Brain microvascular endothelial cell (primary cell): ENCODE results near the gene CCDC88A.
"Not testable (repeated sequence)": the region's sequence is repeated elsewhere in the genome, so short reads cannot be mapped to it uniquely, and the experiment has no call there.

Experiments used
- DNase-seq: peaks from one replicate; pipeline ENCODE4 v3.0.0-alpha.2; 2020
- H3K27ac ChIP-seq: fragments of 250-450 bp; sonication (Bioruptor Pico); 2 replicates; pipeline ENCODE4 v1.5.1; 2020; ENCODE audit warnings: mild to moderate bottlenecking, moderate library complexity
- H3K27me3 ChIP-seq: fragments of 250-450 bp; sonication (Bioruptor Pico); replicated peaks from 2 replicates; pipeline ENCODE4 v1.5.1; 2020; ENCODE audit warnings: mild to moderate bottlenecking
- H3K36me3 ChIP-seq: fragments of 250-450 bp; sonication (Bioruptor Pico); replicated peaks from 2 replicates; pipeline ENCODE4 v1.5.1; 2020; ENCODE audit warnings: mild to moderate bottlenecking
- H3K4me3 ChIP-seq: 2 replicates; pipeline ENCODE4 v1.5.1; 2011; ENCODE audit warnings: low read depth, mild to moderate bottlenecking, control low read depth, low read length, moderate library complexity
- in situ Hi-C: cut with HindIII; loops from 2 replicates; pipeline ENCODE4 v1.10.0; 2017; ENCODE audit warnings: low sequenced_read_pairs, low pct_ligation_motif_present
- TF ChIP-seq, protein P1 (sequence below): IDR thresholded peaks from 2 replicates; pipeline ENCODE4 v1.5.1; 2011; ENCODE audit warnings: low read depth, mild to moderate bottlenecking, moderate library complexity, low read length, control low read depth, inconsistent platforms; ENCODE audit errors: missing control alignments

CCDC88A gene

DNA sequence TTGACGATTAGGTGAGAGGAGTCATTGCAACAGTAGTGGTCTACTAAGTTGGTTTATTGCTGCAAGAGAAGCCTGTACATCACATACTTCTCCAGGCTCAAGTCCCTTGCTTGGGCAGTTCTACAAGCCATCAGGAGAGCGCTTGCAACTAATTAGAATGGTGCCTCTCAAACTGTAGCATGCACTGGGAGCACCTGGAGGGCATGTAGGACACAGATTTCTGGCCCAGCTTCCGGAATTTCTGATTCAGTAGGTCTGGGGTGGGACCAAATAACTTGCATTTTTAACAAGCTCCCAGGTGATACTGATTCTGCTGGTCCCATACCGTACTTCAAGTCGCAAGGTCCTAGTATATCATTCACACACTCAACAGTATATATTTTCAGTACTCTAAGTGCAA is 34.5 kb upstream of the CCDC88A start:
- TF ChIP-seq, protein P1, sequence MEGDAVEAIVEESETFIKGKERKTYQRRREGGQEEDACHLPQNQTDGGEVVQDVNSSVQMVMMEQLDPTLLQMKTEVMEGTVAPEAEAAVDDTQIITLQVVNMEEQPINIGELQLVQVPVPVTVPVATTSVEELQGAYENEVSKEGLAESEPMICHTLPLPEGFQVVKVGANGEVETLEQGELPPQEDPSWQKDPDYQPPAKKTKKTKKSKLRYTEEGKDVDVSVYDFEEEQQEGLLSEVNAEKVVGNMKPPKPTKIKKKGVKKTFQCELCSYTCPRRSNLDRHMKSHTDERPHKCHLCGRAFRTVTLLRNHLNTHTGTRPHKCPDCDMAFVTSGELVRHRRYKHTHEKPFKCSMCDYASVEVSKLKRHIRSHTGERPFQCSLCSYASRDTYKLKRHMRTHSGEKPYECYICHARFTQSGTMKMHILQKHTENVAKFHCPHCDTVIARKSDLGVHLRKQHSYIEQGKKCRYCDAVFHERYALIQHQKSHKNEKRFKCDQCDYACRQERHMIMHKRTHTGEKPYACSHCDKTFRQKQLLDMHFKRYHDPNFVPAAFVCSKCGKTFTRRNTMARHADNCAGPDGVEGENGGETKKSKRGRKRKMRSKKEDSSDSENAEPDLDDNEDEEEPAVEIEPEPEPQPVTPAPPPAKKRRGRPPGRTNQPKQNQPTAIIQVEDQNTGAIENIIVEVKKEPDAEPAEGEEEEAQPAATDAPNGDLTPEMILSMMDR, result no peak
- DNase-seq, result no peak
- no peak overlapping the region for H3K27ac ChIP-seq
- in situ Hi-C loops, result no loop called here
- H3K36me3 ChIP-seq, result no peaks in the 10 kb centered on the region
- no peaks in the 10 kb centered on the region for H3K27me3 ChIP-seq
- H3K4me3 ChIP-seq, result no peak overlapping the region

DNA sequence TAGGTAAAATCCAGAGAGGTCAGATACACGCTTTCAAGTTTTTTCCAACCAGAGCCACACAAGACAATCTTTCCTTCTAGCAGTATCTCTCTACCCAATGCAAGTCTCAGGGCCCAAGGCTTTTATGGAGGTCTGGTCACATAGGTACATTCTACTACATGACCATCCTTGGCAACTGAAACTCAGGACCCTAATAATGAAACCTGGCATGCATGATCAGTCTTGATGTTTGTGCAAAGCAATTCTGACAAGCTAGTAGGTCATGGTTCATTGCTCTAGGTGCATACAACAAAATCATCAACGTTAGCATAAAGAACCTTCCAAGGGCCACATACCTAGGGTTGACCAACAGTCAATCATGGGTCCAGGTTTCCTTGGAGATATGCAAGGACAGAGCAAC is 33.2 kb upstream of the CCDC88A start:
- in situ Hi-C loops, result no loop called here
- Histone ChIP-seq H3K27ac (no peak overlapping the region), H3K4me3 (no peak overlapping the region), H3K36me3 (no peaks in the 10 kb centered on the region), H3K27me3 (no peaks in the 10 kb centered on the region)
- no peak for DNase-seq
- TF ChIP-seq, protein P1, result no peak

DNA sequence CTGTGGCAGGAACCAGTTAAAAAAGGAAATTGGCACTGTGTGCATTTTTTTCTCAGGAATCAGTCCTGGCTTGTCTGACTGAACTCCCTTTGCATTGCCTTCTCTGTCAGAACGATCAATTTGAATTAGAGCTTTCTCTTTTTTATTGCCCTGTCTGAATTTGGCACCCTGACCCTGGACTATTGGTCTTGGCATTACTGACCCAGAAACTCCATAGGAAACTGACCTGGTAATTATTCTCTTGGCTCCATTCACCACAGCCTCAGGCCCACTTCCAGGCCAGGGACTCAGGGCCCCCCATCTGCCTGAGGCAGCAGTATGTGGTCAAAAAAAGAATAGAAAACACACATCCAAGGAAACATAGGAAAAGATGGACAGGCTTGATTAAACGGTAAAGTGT is 32.0 kb upstream of the CCDC88A start:
- Histone ChIP-seq H3K27me3 (no peaks in the 10 kb centered on the region), H3K27ac (no peak overlapping the region), H3K4me3 (no peak overlapping the region), H3K36me3 (no peaks in the 10 kb centered on the region)
- DNase-seq, result no peak
- in situ Hi-C loops, result no loop called here
- TF ChIP-seq, protein P1, result no peak

DNA sequence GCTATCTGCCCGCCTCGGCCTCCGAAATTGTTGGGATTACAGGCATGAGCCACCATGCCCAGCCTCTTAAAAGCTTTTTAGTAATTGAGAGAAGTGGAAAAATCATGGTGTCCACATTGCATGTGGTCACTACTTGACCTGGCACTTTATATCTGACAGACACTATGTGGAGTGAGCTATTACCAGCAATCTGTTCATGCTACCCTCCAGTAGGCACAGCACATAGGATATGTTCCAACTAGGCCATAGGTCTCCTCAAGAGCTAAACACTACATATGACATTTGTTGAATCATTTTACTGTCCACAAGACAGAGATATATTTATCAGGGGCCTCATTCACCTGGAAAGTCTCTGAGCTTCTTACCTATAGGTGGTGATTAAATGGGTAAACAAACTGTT is 30.4 kb upstream of the CCDC88A start:
- H3K4me3 ChIP-seq, DNase-seq, H3K27ac ChIP-seq, in situ Hi-C loops, H3K36me3 ChIP-seq, H3K27me3 ChIP-seq: not testable (repeated sequence)

DNA sequence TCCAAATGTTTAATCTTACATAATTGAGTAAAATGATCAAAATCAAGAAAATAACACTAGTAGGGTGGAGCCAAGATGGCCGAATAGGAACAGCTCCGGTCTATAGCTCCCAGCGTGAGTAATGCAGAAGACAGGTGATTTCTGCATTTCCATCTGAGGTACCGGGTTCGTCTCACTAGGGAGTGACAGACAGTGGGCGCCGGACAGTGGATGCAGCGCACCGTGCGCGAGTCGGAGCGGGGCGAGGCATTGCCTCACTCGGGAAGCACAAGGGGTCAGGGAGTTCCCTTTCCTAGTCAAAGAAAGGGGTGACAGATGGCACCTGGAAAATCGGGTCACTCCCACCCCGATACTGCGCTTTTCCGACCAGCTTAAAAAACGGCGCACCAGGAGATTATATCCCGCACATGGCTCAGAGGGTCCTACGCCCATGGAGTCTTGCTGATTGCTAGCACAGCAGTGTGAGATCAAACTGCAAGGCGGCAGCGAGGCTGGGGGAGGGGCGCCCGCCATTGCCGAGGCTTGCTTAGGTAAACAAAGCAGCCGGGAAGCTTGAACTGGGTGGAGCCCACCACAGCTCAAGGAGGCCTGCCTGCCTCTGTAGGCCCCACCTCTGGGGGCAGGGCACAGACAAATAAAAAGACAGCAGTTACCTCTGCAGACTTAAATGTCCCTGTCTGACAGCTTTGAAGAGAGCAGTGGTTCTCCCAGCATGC is 22.5 kb upstream of the CCDC88A start:
- H3K27me3 ChIP-seq, H3K27ac ChIP-seq, H3K36me3 ChIP-seq, DNase-seq, H3K4me3 ChIP-seq, in situ Hi-C loops: not testable (repeated sequence)

DNA sequence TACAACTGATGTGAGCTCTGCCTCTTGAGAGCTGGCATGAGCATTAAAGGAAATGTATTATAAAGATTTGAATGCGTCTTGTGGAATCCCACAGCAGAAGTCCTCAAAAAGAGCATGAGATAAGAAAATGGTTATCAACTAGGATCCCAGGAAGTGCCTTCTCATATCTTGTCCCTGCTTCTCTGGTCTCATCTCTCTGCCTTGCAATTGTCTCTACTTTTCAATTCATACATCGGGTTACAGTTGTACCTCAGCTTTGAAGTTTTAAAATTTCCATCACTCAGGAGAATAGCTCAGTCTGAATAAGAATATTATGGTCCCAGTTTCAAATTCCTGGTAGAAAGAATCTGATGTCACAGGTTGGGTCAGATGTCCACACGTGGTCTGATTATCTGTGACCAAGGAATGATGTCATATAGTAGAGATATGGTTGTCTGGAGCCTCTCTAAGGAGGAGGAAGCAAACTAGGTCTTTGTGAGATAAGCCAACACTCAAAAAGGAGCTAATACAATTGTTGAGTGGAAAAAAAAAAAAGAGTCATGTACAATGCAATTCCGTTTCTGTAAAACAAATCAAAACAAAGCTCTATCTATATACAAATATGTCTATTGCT is 21.7 kb upstream of the CCDC88A start:
- H3K27ac ChIP-seq, result no peak overlapping the region
- TF ChIP-seq, protein P1, result no peak
- no peak overlapping the region for H3K4me3 ChIP-seq
- DNase-seq, result no peak
- in situ Hi-C loops, result no loop called here
- no peaks in the 10 kb centered on the region for H3K36me3 ChIP-seq
- no peaks in the 10 kb centered on the region for H3K27me3 ChIP-seq

DNA sequence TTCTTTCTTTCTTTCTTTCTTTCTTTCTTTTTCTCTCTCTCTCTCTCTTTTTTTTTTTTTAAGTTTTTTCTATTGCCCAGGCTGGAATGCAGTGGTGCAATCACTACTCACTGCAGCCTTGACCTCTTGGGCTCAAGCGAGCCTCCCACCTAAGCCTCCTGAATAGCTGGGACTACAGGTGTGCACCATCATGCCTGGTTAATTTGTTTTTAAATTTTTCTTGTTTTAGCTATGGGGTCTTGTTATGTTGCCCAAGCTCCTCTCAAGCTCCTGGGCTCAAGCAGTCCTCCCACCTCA is 19.4 kb upstream of the CCDC88A start:
- DNase-seq, result no peak
- H3K36me3 ChIP-seq, result no peaks in the 10 kb centered on the region
- no peak overlapping the region for H3K27ac ChIP-seq
- no peak overlapping the region for H3K4me3 ChIP-seq
- TF ChIP-seq, protein P1, result no peak
- in situ Hi-C loops, result no loop called here
- no peaks in the 10 kb centered on the region for H3K27me3 ChIP-seq
